Measurements from ENCODE around the gene GALNT2. TPM values are rescaled to one million over a fixed set of nuclear protein-coding genes. Genes with fewer than 3 reads are reported as not detected.

The GALNT2 gene
- total and polyA plus RNA-seq, 9 of the 15 experiments (the other 6 are each of a cell fraction or from before 2014, with no cell fraction given), result 1.6 to 106 (median 51.9) TPM

GRCh38 chr1:230058626-230059025 is 8.4 kb upstream of the GALNT2 start (continued):
- TF ChIP-seq MGA (IDR thresholded peaks at IDR 0.05) (no peak), CSDE1 (IDR thresholded peaks at IDR 0.05) (no peak), ETV5 (CRISPR knock-in tag; IDR thresholded peaks at IDR 0.05; ENCODE audit: low read depth) (no peak), GTF2A2 (tag; IDR thresholded peaks at IDR 0.05) (no peak), NUFIP1 (IDR thresholded peaks at IDR 0.05; ENCODE audit: partially characterized antibody) (no peak), MED1 (CRISPR knock-in tag; IDR thresholded peaks at IDR 0.05; ENCODE audit: borderline replicate concordance) (no peak)

Data from K562 (cell line).